ENCODE data around the gene ADGRB3. TPM values are rescaled to one million over a fixed set of nuclear protein-coding genes. Genes with fewer than 3 reads are reported as not detected.

ADGRB3 gene
- total and polyA plus RNA-seq, 2 donors (not counting 3 experiments of a cell fraction or from before 2014, with no cell fraction given), result not detected

DNA sequence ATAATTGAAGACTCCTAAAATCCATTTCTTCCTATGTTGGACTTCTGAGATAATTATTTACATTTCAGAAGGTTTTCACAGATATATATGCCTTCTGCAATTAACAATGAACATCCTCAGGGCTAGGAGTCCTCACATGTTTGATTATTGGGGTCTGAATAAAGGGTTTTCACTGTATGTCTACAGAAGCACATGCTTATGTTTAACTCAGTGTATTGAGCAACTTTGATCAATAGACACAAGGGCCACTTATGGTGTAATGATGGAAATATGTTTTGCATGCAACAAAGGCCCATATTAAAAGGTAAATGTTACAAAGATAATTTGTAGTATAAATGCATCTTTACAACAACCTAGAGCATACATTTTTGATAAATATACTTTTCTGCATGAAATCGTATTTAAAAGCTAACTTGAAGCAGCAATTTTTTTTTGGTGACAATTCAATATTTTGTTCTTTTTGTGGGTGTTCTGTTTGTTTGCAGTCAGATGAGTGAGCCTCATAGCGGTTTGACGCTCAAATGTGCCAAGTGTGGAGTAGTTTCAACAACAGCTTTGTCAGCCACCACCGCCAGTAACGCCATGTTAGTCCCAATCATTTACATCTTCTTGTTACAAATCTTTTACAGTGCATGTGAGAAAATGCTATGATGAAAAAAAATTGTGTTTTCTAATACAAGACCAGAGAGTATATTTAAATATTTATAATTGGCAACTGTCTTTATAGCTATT is 703.5 kb downstream of the ADGRB3 start:
- H3K9me1 ChIP-seq (replicated peaks; ENCODE audit: control insufficient read depth, extremely low read depth, insufficient read depth, low read length), result no peaks in the 10 kb centered on the region
- DNase-seq (ENCODE audit: low read depth, low spot score), result no peak
- no peak overlapping the region for H3K9ac ChIP-seq (replicated peaks; ENCODE audit: extremely low read depth, insufficient read depth, low read length)
- dilution Hi-C loops (cut with MboI; ENCODE audit: extremely low pct_ligation_motif_present, low sequenced_read_pairs) (no loop called here), intact Hi-C loops (cut with micrococcal nuclease) (no loop called here)
- CTCF ChIA-PET, result no interaction called here
- no peaks in the 10 kb centered on the region for H4K20me1 ChIP-seq (replicated peaks; ENCODE audit: control insufficient read depth, extremely low read depth, insufficient read depth, low read length)
- no peak overlapping the region for H2AFZ ChIP-seq (ENCODE audit: low read depth, low read length)
- no peaks in the 10 kb centered on the region for H3K36me3 ChIP-seq (ENCODE audit: control insufficient read depth in 2 of 2, extremely low read depth in 1 of 2, insufficient read depth in 2 of 2, low read length in 2 of 2)
- no peak overlapping the region for H3K4me3 ChIP-seq (replicated peaks in 1 of 3; ENCODE audit: insufficient read depth in 1 of 3, low read depth in 1 of 3, low read length in 3 of 3)
- POLR2A ChIA-PET, result no interaction called here
- no peak overlapping the region for H3K4me2 ChIP-seq (ENCODE audit: insufficient read depth, low read length)
- no peaks in the 10 kb centered on the region for H3K4me1 ChIP-seq (ENCODE audit: control insufficient read depth, extremely low read depth, insufficient read depth, low read length)
- no peaks in the 10 kb centered on the region for H3K79me2 ChIP-seq (ENCODE audit: control insufficient read depth, insufficient read depth, low read length)
- no peak for FAIRE-seq
- TF ChIP-seq JUN (IDR thresholded peaks at IDR 0.05; ENCODE audit: borderline replicate concordance, insufficient read depth, insufficient read length, low read depth) (no peak), EZH2 (IDR thresholded peaks at IDR 0.05; ENCODE audit: borderline replicate concordance, low read depth, low read length, severe bottlenecking) (no peak), GATA2 (IDR thresholded peaks at IDR 0.05; ENCODE audit: insufficient read depth, insufficient read length, low read depth, low read length) (no peak)
- TF ChIP-seq, protein P1, sequence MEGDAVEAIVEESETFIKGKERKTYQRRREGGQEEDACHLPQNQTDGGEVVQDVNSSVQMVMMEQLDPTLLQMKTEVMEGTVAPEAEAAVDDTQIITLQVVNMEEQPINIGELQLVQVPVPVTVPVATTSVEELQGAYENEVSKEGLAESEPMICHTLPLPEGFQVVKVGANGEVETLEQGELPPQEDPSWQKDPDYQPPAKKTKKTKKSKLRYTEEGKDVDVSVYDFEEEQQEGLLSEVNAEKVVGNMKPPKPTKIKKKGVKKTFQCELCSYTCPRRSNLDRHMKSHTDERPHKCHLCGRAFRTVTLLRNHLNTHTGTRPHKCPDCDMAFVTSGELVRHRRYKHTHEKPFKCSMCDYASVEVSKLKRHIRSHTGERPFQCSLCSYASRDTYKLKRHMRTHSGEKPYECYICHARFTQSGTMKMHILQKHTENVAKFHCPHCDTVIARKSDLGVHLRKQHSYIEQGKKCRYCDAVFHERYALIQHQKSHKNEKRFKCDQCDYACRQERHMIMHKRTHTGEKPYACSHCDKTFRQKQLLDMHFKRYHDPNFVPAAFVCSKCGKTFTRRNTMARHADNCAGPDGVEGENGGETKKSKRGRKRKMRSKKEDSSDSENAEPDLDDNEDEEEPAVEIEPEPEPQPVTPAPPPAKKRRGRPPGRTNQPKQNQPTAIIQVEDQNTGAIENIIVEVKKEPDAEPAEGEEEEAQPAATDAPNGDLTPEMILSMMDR (IDR thresholded peaks at IDR 0.05; ENCODE audit: extremely low read depth in 1 of 2, insufficient read depth in 1 of 2, low read depth in 1 of 2, low read length in 2 of 2), result no peak
- peaks cover 2% of the 10 kb centered on the region for H3K9me3 ChIP-seq (replicated peaks; ENCODE audit: control insufficient read depth, insufficient read depth, low read length)
- H3K27me3 ChIP-seq (ENCODE audit: control insufficient read depth in 2 of 2, insufficient read depth in 2 of 2, low read length in 2 of 2), result no peaks in the 10 kb centered on the region
- H3K27ac ChIP-seq (ENCODE audit: insufficient read depth, low read depth, low read length), result no peak overlapping the region
- BruUV-seq (replicated peaks), result no TSS peak

DNA sequence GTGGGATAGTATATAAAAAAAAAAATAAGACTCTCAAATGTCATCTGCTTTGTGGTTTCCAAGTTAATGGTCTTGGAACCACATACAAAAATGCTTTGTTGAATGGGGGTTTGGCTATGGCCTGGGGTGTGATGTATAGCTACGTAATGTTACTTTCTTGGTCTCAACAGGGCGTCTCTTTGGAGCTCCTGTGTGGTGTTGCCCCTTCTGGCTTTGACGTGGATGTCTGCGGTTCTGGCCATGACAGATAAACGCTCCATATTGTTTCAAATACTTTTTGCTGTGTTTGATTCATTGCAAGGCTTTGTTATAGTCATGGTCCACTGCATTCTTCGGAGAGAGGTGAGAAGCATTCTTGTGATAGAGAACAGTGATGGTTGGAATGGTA is 704.1 kb downstream of the ADGRB3 start:
- POLR2A ChIA-PET, result no interaction called here
- no peak for FAIRE-seq
- CTCF ChIA-PET, result no interaction called here

More for the DNA sequence above, 704.1 kb downstream of the ADGRB3 start:
- no peak overlapping the region for H3K4me3 ChIP-seq (replicated peaks in 1 of 3; ENCODE audit: insufficient read depth in 1 of 3, low read depth in 1 of 3, low read length in 3 of 3)
- intact Hi-C loops (cut with micrococcal nuclease), result no loop called here
- BruUV-seq (replicated peaks), result no TSS peak
- H3K4me1 ChIP-seq (ENCODE audit: control insufficient read depth, extremely low read depth, insufficient read depth, low read length), result no peaks in the 10 kb centered on the region
- H3K27me3 ChIP-seq (ENCODE audit: control insufficient read depth in 2 of 2, insufficient read depth in 2 of 2, low read length in 2 of 2), result no peaks in the 10 kb centered on the region
- DNase-seq (ENCODE audit: low read depth, low spot score), result no peak
- no peak overlapping the region for H3K27ac ChIP-seq (ENCODE audit: insufficient read depth, low read depth, low read length)
- TF ChIP-seq, protein P1 (IDR thresholded peaks at IDR 0.05; ENCODE audit: extremely low read depth in 1 of 2, insufficient read depth in 1 of 2, low read depth in 1 of 2, low read length in 2 of 2), result no peak
- TF ChIP-seq, protein P2, sequence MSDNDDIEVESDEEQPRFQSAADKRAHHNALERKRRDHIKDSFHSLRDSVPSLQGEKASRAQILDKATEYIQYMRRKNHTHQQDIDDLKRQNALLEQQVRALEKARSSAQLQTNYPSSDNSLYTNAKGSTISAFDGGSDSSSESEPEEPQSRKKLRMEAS (IDR thresholded peaks at IDR 0.05; ENCODE audit: insufficient read depth, insufficient read length), result no peak
- no peak for TF ChIP-seq POLR2AphosphoS5 (IDR thresholded peaks at IDR 0.05; ENCODE audit: insufficient read depth, low read depth, low read length)
- no peak for TF ChIP-seq POLR2A (IDR thresholded peaks at IDR 0.05; ENCODE audit: low read depth, low read length)
- no peak for TF ChIP-seq MYC (IDR thresholded peaks at IDR 0.05; ENCODE audit: low read depth, low read length)
- no peak for TF ChIP-seq EZH2 (IDR thresholded peaks at IDR 0.05; ENCODE audit: borderline replicate concordance, low read depth, low read length, severe bottlenecking)
- TF ChIP-seq FOS (IDR thresholded peaks at IDR 0.05; ENCODE audit: borderline replicate concordance, insufficient read depth, low read length), result no peak
- no peak for TF ChIP-seq GATA2 (IDR thresholded peaks at IDR 0.05; ENCODE audit: insufficient read depth, insufficient read length, low read depth, low read length)
- no peak for TF ChIP-seq JUN (IDR thresholded peaks at IDR 0.05; ENCODE audit: borderline replicate concordance, insufficient read depth, insufficient read length, low read depth)
- H3K9me1 ChIP-seq (replicated peaks; ENCODE audit: control insufficient read depth, extremely low read depth, insufficient read depth, low read length), result no peaks in the 10 kb centered on the region
- H3K9me3 ChIP-seq (replicated peaks; ENCODE audit: control insufficient read depth, insufficient read depth, low read length), result peaks cover 3% of the 10 kb centered on the region
- H4K20me1 ChIP-seq (replicated peaks; ENCODE audit: control insufficient read depth, extremely low read depth, insufficient read depth, low read length), result no peaks in the 10 kb centered on the region
- no peak overlapping the region for H3K9ac ChIP-seq (replicated peaks; ENCODE audit: extremely low read depth, insufficient read depth, low read length)
- dilution Hi-C loops (cut with MboI; ENCODE audit: extremely low pct_ligation_motif_present, low sequenced_read_pairs), result no loop called here
- no peaks in the 10 kb centered on the region for H3K79me2 ChIP-seq (ENCODE audit: control insufficient read depth, insufficient read depth, low read length)
- H2AFZ ChIP-seq (ENCODE audit: low read depth, low read length), result no peak overlapping the region
- no peak overlapping the region for H3K4me2 ChIP-seq (ENCODE audit: insufficient read depth, low read length)
- H3K36me3 ChIP-seq (ENCODE audit: control insufficient read depth in 2 of 2, extremely low read depth in 1 of 2, insufficient read depth in 2 of 2, low read length in 2 of 2), result no peaks in the 10 kb centered on the region
